IMR-90 (cell line): ENCODE data around the gene NPLOC4. TPM values are rescaled to one million over a fixed set of nuclear protein-coding genes. Genes with fewer than 3 reads are reported as not detected.
A peak's percentile ranks its signal among the peaks of the same experiment; 100 is the strongest.

Source experiments
- ATAC-seq: fragments of 200-7000 bp; cut with Tn5 transposase; 2 replicates; pipeline ENCODE4 v1.9.1; 2020; ENCODE audit warnings: low read depth, mild to moderate bottlenecking, moderate library complexity
- BruUV-seq: library from RNA; stranded (reverse); fragments of 400-500 nt; replicated peaks from 2 replicates; lab custom pipeline; 2021; lab: Mats Ljungman, UMichigan
- CTCF ChIA-PET: fragments of 300-600 bp; formaldehyde crosslinking; extraction: SDS; loops from one replicate; lab custom pipeline; 2021; ENCODE audit warnings: antibody characterized with exemption; lab: Yijun Ruan, JAX
- POLR2A ChIA-PET: fragments of 300-600 bp; sonication (Branson Sonifier 250); formaldehyde crosslinking; loops from one replicate; lab custom pipeline; 2022; ENCODE audit warnings: antibody characterized with exemption; ENCODE audit not compliant: unreplicated experiment; lab: Charles Lee
- DNase-seq: peaks from one replicate; pipeline ENCODE4 v3.0.0; 2013
- H2AFZ ChIP-seq: replicated peaks from 2 replicates; pipeline ENCODE3; 2013; ENCODE audit warnings: low read length, mild to moderate bottlenecking; ENCODE audit not compliant: poor library complexity
- H2AK5ac ChIP-seq: 2 replicates; pipeline ENCODE4 v1.6.1; 2013; ENCODE audit warnings: low read depth, low read length, inconsistent platforms
- H2AK9ac ChIP-seq: replicated peaks from 2 replicates; pipeline ENCODE3; 2013; ENCODE audit warnings: mild to moderate bottlenecking, low read depth, low read length, moderate library complexity; ENCODE audit not compliant: poor library complexity
- H2BK120ac ChIP-seq: 2 replicates; pipeline ENCODE4 v1.6.1; 2013; ENCODE audit warnings: low read depth, low read length, inconsistent platforms
- H2BK15ac ChIP-seq: 3 replicates; pipeline ENCODE4 v1.6.1; 2013; ENCODE audit warnings: low read depth, low read length, inconsistent platforms
- H2BK20ac ChIP-seq: 2 replicates; pipeline ENCODE4 v1.6.1; 2013; ENCODE audit warnings: low read depth, mild to moderate bottlenecking, inconsistent platforms, low read length, moderate library complexity
- H2BK5ac ChIP-seq: 2 replicates; pipeline ENCODE4 v1.6.1; 2013; ENCODE audit warnings: mild to moderate bottlenecking, low read depth, low read length, inconsistent platforms; ENCODE audit not compliant: poor library complexity, severe bottlenecking
- H3K14ac ChIP-seq: replicated peaks from 2 replicates; pipeline ENCODE4 v1.6.1; 2013; ENCODE audit warnings: low read depth, low read length, inconsistent platforms
- H3K18ac ChIP-seq: 2 replicates; pipeline ENCODE4 v1.6.1; 2013; ENCODE audit warnings: low read depth, low read length, control low read depth
- H3K23ac ChIP-seq: 2 replicates; pipeline ENCODE4 v1.6.1; 2013; ENCODE audit warnings: low read depth, low read length, inconsistent platforms
- H3K27ac ChIP-seq: 2 replicates; pipeline ENCODE4 v1.5.1; 2013; ENCODE audit warnings: mild to moderate bottlenecking, control low read depth, low read length; ENCODE audit not compliant: insufficient read depth
- H3K27me3 ChIP-seq: 2 replicates; pipeline ENCODE4 v1.6.1; 2013; ENCODE audit warnings: low read length; ENCODE audit not compliant: control insufficient read depth, insufficient read depth
- H3K36me3 ChIP-seq: 2 replicates; pipeline ENCODE4 v1.6.1; 2013; ENCODE audit warnings: low read length, mixed read lengths; ENCODE audit not compliant: control insufficient read depth, insufficient read depth
- H3K4ac ChIP-seq: 2 replicates; pipeline ENCODE4 v1.6.1; 2013; ENCODE audit warnings: low read depth, low read length, inconsistent platforms
- H3K4me1 ChIP-seq: 2 replicates; pipeline ENCODE4 v1.6.1; 2013; ENCODE audit warnings: low read length, mixed read lengths; ENCODE audit not compliant: control insufficient read depth, insufficient read depth
- H3K4me2 ChIP-seq: 2 replicates; pipeline ENCODE4 v1.6.1; 2013; ENCODE audit warnings: low read depth, mild to moderate bottlenecking, control low read depth, low read length, moderate library complexity
- H3K4me3 ChIP-seq: 2 replicates; pipeline ENCODE4 v1.5.1; 2013; ENCODE audit warnings: low read depth, mild to moderate bottlenecking, control low read depth, low read length, moderate library complexity; ENCODE audit not compliant: insufficient read depth
- H3K56ac ChIP-seq: 2 replicates; pipeline ENCODE4 v1.6.1; 2013; ENCODE audit warnings: low read length, inconsistent platforms; ENCODE audit not compliant: insufficient read depth; ENCODE audit errors: extremely low read depth
- H3K79me1 ChIP-seq, 2 experiments: 2 replicates each; pipeline ENCODE4 v1.6.1; 2013; ENCODE audit warnings: low read length in 2 of 2, inconsistent platforms in 1 of 2, low read depth in 1 of 2
- H3K9ac ChIP-seq: 2 replicates; pipeline ENCODE4 v1.6.1; 2013; ENCODE audit warnings: low read depth, low read length, control low read depth
- H3K9me1 ChIP-seq: 2 replicates; pipeline ENCODE4 v1.6.1; 2013; ENCODE audit warnings: low read length, inconsistent platforms; ENCODE audit not compliant: insufficient read depth
- H3K9me3 ChIP-seq: 2 replicates; pipeline ENCODE4 v1.6.1; 2013; ENCODE audit warnings: low read length; ENCODE audit not compliant: control insufficient read depth, insufficient read depth
- H4K20me1 ChIP-seq: 2 replicates; pipeline ENCODE4 v1.6.1; 2013; ENCODE audit warnings: low read length, inconsistent platforms; ENCODE audit not compliant: insufficient read depth
- H4K5ac ChIP-seq: 2 replicates; pipeline ENCODE4 v1.6.1; 2013; ENCODE audit warnings: mild to moderate bottlenecking, low read depth, low read length, control low read depth
- H4K8ac ChIP-seq, 2 experiments: 2 replicates each; pipeline ENCODE4 v1.6.1; 2013; ENCODE audit warnings: low read depth in 2 of 2, low read length in 2 of 2, control low read depth in 1 of 2, inconsistent platforms in 1 of 2
- H4K91ac ChIP-seq: 2 replicates; pipeline ENCODE4 v1.6.1; 2013; ENCODE audit warnings: low read depth, low read length, inconsistent platforms; ENCODE audit not compliant: insufficient read depth
- MXI1 ChIP-seq: IDR thresholded peaks from 2 replicates; pipeline ENCODE4 v1.6.1; 2012; ENCODE audit warnings: low read depth, mild to moderate bottlenecking, low read length, moderate library complexity, borderline replicate concordance
- RCOR1 ChIP-seq: IDR thresholded peaks from 2 replicates; pipeline ENCODE4 v1.6.1; 2012; ENCODE audit warnings: mild to moderate bottlenecking, low read length, improper control_type of control experiment; ENCODE audit not compliant: insufficient replicate concordance
- WGBS, 2 experiments: methylation state at CpG; one replicate each; pipeline versions ENCODE4 v1.1.5 to v1.1.7; 2013; ENCODE audit warnings: missing lambda C conversion rate in 2 of 2; ENCODE audit not compliant: insufficient read length in 1 of 2; ENCODE audit errors: extremely low coverage in 2 of 2; 5-methylcytosine and 5-hydroxymethylcytosine counted together
- dilution Hi-C: fragments of 300-500 bp; cut with HindIII; formaldehyde crosslinking; loops from one replicate; pipeline ENCODE4 v1.14.3; 2018; ENCODE audit warnings: low sequenced_read_pairs; ENCODE audit not compliant: unreplicated experiment
- in situ Hi-C: fragments of 300-500 bp; cut with MboI; formaldehyde crosslinking; loops from 3 replicates; pipeline ENCODE4 v1.14.3; 2019; ENCODE audit warnings: low sequenced_read_pairs, inconsistent platforms, mixed read lengths
- intact Hi-C: fragments of 100-400 bp; cut with micrococcal nuclease; formaldehyde crosslinking; loops from 2 replicates; pipeline ENCODE4 v1.10.0; 2022
- polyA plus RNA-seq, 3 experiments: library from polyadenylated mRNA; depleted of rRNA; stranded (reverse); fragments of >200 nt; gene quantifications; 2 replicates each; pipeline ENCODE4 v1.2.3, GENCODE V29; 2012; ENCODE audit warnings: low replicate concordance in 1 of 3
- total RNA-seq: library from RNA; depleted of rRNA; stranded (reverse); fragments of >200 nt; gene quantifications from 2 replicates; pipeline ENCODE4 v1.2.3, GENCODE V29; 2012

NPLOC4 gene
- total and polyA plus RNA-seq, 2 of the 4 experiments (the other 2 are of a cell fraction) = 70.4 to 78.3 TPM

DNA sequence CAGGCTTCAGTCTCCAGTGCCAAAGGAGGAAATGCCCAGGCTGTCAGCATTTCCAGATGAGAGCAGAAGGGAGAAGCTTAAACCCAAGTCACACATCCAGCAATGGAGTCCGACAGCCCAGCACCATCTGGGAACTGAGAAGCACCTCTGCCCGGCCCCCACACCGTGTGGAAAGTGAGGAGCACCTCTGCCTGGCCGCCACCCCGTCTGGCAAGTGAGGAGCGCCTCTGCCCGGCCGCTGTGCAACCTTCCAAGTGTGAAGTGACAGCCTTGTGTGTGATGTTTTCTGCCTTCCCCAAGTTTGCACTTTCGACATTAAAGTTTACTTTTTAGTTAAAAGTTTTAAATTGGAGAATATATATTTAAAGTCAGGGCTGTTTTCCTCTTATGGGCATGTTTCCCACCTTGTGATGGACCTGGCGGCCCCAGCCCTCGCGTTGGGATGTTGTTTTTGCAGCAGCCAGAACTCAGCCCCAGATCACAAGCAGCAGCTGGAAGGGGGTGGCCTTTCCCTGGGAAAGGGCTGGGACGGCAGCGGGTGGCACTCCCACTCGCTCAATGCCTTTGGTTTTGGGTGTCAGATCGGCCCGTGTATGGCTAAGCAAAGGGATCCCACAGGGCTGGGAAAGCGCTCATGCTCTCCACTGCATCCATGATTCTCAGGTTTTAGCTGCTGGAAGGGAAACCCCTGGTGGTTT is 36.8 kb upstream of the NPLOC4 start:
- no peak overlapping the region for H4K91ac ChIP-seq
- no peak overlapping the region for H2AK9ac ChIP-seq
- no peak overlapping the region for H3K9ac ChIP-seq
- H2AK5ac ChIP-seq = no peak overlapping the region
- H2AFZ ChIP-seq = no peak overlapping the region
- intact Hi-C loops = no loop called here
- no peak overlapping the region for H3K14ac ChIP-seq
- no peak overlapping the region for H3K18ac ChIP-seq
- no peaks in the 10 kb centered on the region for H3K27me3 ChIP-seq
- dilution Hi-C loops = no loop called here
- no peak overlapping the region for H2BK5ac ChIP-seq
- no peak overlapping the region for H2BK20ac ChIP-seq
- TF ChIP-seq RCOR1 = no peak
- no peak for TF ChIP-seq MXI1
- no peak overlapping the region for H3K23ac ChIP-seq
- H3K4ac ChIP-seq = no peak overlapping the region
- H4K5ac ChIP-seq = no peak overlapping the region
- ChIA-PET CTCF (no interaction called here), POLR2A (no interaction called here)
- DNase-seq (no peak), ATAC-seq (no peak)
- in situ Hi-C loops = no loop called here
- H3K9me3 ChIP-seq = no peaks in the 10 kb centered on the region
- H3K56ac ChIP-seq = no peak overlapping the region
- no peak overlapping the region for H4K8ac ChIP-seq
- no peaks in the 10 kb centered on the region for H3K9me1 ChIP-seq
- WGBS, 2 experiments = 93% methylated on average over 7 of the region's 18 CpGs; no CpG with 5 or more reads in 1 of the 2 experiments
- peaks cover 8% of the 10 kb centered on the region; the same call in 1 of the 2 replicates for H4K20me1 ChIP-seq
- H3K4me3 ChIP-seq = no peak overlapping the region
- peaks cover 15 to 53% of the 10 kb centered on the region in 2 experiments for H3K79me1 ChIP-seq
- H3K36me3 ChIP-seq = peaks cover 45% of the 10 kb centered on the region
- H2BK120ac ChIP-seq = no peak overlapping the region
- TSS peak; percentile 85 for BruUV-seq
- no peaks in the 10 kb centered on the region for H3K4me1 ChIP-seq
- H3K27ac ChIP-seq = no peak overlapping the region
- H2BK15ac ChIP-seq = no peak overlapping the region
- H3K4me2 ChIP-seq = no peak overlapping the region
